GM12875 (cell line): Measurements from ENCODE around the gene LRRC8C.

Experiments used
- H3K4me3 ChIP-seq: one replicate; pipeline ENCODE4 v1.5.1; 2011; ENCODE audit warnings: low read depth, low read length, control low read depth
- CTCF ChIP-seq: IDR thresholded peaks from 2 replicates; pipeline ENCODE4 v1.5.1; 2011; ENCODE audit warnings: low read depth, mild to moderate bottlenecking, control low read depth, inconsistent platforms, low read length, moderate library complexity, borderline replicate concordance; ENCODE audit not compliant: insufficient read depth

The LRRC8C gene

GRCh38 chr1:89671775-89672488, 39.0 kb downstream of the LRRC8C start:
- no peak for TF ChIP-seq CTCF
- H3K4me3 ChIP-seq: no peak overlapping the region

- H3K4me3 ChIP-seq: no peak overlapping the region
- no peak for TF ChIP-seq CTCF
Measured at GRCh38 chr1:89672489-89673183, 39.7 kb downstream of the LRRC8C start.

- H3K4me3 ChIP-seq: no peak overlapping the region
- TF ChIP-seq CTCF: no peak
Measured at GRCh38 chr1:89673251-89673650, 40.3 kb downstream of the LRRC8C start.

GRCh38 chr1:89675677-89676076, 42.8 kb downstream of the LRRC8C start:
- no peak for TF ChIP-seq CTCF
- no peak overlapping the region for H3K4me3 ChIP-seq

GRCh38 chr1:89681045-89681729, 48.3 kb downstream of the LRRC8C start:
- no peak overlapping the region for H3K4me3 ChIP-seq
- no peak for TF ChIP-seq CTCF

- H3K4me3 ChIP-seq: no peak overlapping the region
- TF ChIP-seq CTCF: no peak
Measured at GRCh38 chr1:89682611-89683010, 49.7 kb downstream of the LRRC8C start.
